ENCODE measurements around the gene SLC30A3. TPM values are rescaled to one million over a fixed set of nuclear protein-coding genes. Genes with fewer than 3 reads are reported as not detected.
A peak's percentile ranks its signal among the peaks of the same experiment; 100 is the strongest.
"Not testable (repeated sequence)": the region's sequence is repeated elsewhere in the genome, so short reads cannot be mapped to it uniquely, and the experiment has no call there.

Gene SLC30A3
- total and polyA plus RNA-seq, 2 experiments from 2014 or later = 84.7 to 111 TPM

DNA sequence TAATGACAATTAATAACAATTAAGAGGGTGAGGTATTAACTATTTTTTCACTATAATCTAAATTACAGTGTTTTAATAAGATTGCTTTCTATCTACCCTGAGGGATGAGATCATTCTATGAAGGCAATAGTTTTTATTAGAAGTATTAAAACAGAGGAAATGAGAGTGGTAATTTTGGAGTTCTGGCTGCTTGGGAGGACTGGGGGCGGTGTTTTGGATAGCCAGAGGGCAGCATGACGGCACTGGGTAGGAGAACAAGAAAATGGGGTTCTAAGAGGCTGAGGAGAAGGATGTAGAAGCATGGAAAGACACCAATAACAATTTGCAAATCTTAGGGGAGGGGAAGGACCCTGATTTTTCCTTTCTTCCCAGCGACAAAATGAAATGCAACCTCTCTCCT, 7.3 kb upstream of the SLC30A3 start:
- peak overlapping the region; percentile 96 for H3K27ac ChIP-seq
- H3K27me3 ChIP-seq = no peaks in the 10 kb centered on the region
- TF ChIP-seq, protein P1, sequence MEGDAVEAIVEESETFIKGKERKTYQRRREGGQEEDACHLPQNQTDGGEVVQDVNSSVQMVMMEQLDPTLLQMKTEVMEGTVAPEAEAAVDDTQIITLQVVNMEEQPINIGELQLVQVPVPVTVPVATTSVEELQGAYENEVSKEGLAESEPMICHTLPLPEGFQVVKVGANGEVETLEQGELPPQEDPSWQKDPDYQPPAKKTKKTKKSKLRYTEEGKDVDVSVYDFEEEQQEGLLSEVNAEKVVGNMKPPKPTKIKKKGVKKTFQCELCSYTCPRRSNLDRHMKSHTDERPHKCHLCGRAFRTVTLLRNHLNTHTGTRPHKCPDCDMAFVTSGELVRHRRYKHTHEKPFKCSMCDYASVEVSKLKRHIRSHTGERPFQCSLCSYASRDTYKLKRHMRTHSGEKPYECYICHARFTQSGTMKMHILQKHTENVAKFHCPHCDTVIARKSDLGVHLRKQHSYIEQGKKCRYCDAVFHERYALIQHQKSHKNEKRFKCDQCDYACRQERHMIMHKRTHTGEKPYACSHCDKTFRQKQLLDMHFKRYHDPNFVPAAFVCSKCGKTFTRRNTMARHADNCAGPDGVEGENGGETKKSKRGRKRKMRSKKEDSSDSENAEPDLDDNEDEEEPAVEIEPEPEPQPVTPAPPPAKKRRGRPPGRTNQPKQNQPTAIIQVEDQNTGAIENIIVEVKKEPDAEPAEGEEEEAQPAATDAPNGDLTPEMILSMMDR (IDR thresholded peaks at IDR 0.05; ENCODE audit: low read depth, low read length) = no peak

DNA sequence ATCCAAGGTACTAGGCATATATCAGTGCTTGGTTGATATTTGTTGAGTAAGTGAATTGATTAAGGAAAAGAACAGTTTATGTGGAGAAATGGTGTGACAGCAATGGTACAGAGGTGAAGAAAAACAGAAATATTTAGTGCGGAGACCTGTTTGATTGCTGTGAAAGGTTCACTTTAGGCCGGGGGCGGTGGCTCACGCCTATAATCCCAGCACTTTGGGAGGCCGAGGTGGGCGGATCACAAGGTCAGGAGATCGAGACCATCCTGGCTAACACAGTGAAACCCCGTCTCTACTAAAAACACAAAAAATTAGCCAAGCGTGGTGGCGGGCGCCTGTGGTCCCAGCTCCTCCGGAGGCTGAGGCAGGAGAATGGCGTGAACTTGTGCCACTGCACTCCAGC, 5.4 kb upstream of the SLC30A3 start:
- H3K4me1 ChIP-seq (ENCODE audit: low read depth) = peaks cover 44% of the 10 kb centered on the region
- not testable (repeated sequence) for H3K27ac ChIP-seq; H3K27me3 ChIP-seq; H3K4me3 ChIP-seq; H3K36me3 ChIP-seq; H3K9me3 ChIP-seq (ENCODE audit: low read depth); DNase-seq (ENCODE audit: low read depth in 1 of 2, low spot score in 1 of 2)

More for the DNA sequence above, 7.3 kb upstream of the SLC30A3 start:
- DNase-seq (ENCODE audit: low read depth in 1 of 2, low spot score in 1 of 2) = no peak
- no peak overlapping the region for H3K4me3 ChIP-seq
- H3K4me1 ChIP-seq (ENCODE audit: low read depth) = peaks cover 53% of the 10 kb centered on the region
- H3K36me3 ChIP-seq = no peaks in the 10 kb centered on the region
- no peaks in the 10 kb centered on the region for H3K9me3 ChIP-seq (ENCODE audit: low read depth)

- H3K27me3 ChIP-seq = peaks cover 4% of the 10 kb centered on the region
- no peak overlapping the region for H3K4me3 ChIP-seq
- no peaks in the 10 kb centered on the region for H3K36me3 ChIP-seq
- H3K4me1 ChIP-seq (ENCODE audit: low read depth) = peaks cover 29% of the 10 kb centered on the region
- DNase-seq (ENCODE audit: low read depth in 1 of 2, low spot score in 1 of 2) = no peak
- no peaks in the 10 kb centered on the region for H3K9me3 ChIP-seq (ENCODE audit: low read depth)
- no peak overlapping the region for H3K27ac ChIP-seq
- TF ChIP-seq, protein P1 (IDR thresholded peaks at IDR 0.05; ENCODE audit: low read depth, low read length) = no peak
These were observed 2.7 kb upstream of the SLC30A3 start for GRCh38 chr2:27265536-27265870.

DNA sequence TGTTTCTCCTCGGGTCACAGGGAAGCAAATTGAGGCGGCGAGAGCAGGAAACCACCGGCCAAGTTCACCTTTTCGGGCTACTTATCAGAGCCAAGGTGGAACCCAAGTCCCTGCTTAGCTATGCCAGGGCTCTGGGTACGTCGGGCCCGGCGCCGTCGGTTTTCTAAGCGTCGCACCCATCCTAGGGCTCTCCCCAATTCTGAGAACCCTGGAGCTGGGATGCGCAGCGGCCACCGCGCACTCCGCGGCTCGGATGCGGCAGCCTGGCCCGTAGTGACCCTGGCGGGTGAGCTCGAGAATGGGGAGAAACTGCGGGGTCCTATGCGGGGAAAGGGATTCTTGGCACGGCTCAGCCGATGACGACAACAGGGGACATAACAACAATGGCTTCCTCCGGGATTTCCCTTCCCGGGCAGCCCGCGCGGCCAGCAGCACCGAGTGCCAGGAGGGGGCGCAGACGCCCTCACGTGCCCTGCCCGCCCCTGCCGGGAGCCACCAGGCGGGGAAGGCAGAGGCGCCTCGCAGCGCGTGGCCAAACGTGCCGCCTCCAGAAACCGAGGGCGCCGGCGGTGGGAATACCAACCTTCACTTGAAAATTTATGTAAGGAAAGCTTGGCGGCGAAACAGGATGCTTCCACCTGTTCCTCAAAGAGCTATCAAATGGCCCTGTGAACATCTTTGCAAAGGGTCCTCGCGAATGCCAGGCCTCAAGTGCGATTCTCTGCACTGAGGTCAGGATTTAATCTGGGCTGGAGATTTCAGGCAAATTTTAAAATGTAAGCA, 2.1 kb upstream of the SLC30A3 start:
- peaks cover 4% of the 10 kb centered on the region for H3K27me3 ChIP-seq
- DNase-seq (ENCODE audit: low read depth in 1 of 2, low spot score in 1 of 2) = peak; percentile 55 to 90
- peaks cover 27% of the 10 kb centered on the region for H3K4me1 ChIP-seq (ENCODE audit: low read depth)
- H3K4me3 ChIP-seq = peak overlapping the region; percentile 92
- H3K36me3 ChIP-seq = no peaks in the 10 kb centered on the region
- TF ChIP-seq, protein P1 (IDR thresholded peaks at IDR 0.05; ENCODE audit: low read depth, low read length) = peak; percentile 62
- no peaks in the 10 kb centered on the region for H3K9me3 ChIP-seq (ENCODE audit: low read depth)
- peak overlapping the region; percentile 7 for H3K27ac ChIP-seq

DNA sequence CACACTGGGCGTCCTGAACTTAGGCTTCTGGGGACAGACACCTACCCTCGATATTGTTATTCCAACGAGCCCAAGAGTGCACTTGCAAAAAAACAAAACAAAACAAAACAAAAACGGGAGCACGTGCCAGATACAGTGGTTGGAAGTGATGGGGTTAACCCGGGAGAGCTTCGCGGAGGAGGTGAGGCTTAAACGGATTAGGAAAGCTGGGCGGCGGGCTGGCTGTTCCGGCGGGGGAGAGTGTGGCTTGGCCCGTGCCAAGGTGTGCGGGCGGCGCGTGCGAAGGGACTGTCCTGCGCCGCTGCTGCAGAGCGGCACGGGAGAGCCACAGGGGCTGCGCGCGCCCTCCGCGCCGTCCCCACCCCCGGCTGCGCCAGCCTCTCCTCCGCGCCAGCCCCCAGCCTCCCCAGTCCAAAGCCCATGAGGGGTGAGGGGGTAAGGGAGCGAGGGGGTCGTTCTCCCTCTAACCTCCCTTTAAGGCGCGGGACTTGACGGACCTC, 1.5 kb upstream of the SLC30A3 start:
- peak overlapping the region; percentile 7 for H3K27ac ChIP-seq
- DNase-seq (ENCODE audit: low read depth in 1 of 2, low spot score in 1 of 2) = peak in 1 of 2 donors; percentile 42
- no peaks in the 10 kb centered on the region for H3K36me3 ChIP-seq
- TF ChIP-seq, protein P1 (IDR thresholded peaks at IDR 0.05; ENCODE audit: low read depth, low read length) = no peak
- peaks cover 26% of the 10 kb centered on the region for H3K4me1 ChIP-seq (ENCODE audit: low read depth)
- H3K4me3 ChIP-seq = peak overlapping the region; percentile 92
- no peaks in the 10 kb centered on the region for H3K9me3 ChIP-seq (ENCODE audit: low read depth)
- peaks cover 4% of the 10 kb centered on the region for H3K27me3 ChIP-seq

All from cardiac muscle cell (in vitro differentiated cells and primary cell).